Measurements from ENCODE around the gene PAPOLA. TPM values are rescaled to one million over a fixed set of nuclear protein-coding genes. Genes with fewer than 3 reads are reported as not detected.

PAPOLA gene
- total RNA-seq, 3 donors from 2014 or later: 110 to 254 (median 187) TPM

DNA sequence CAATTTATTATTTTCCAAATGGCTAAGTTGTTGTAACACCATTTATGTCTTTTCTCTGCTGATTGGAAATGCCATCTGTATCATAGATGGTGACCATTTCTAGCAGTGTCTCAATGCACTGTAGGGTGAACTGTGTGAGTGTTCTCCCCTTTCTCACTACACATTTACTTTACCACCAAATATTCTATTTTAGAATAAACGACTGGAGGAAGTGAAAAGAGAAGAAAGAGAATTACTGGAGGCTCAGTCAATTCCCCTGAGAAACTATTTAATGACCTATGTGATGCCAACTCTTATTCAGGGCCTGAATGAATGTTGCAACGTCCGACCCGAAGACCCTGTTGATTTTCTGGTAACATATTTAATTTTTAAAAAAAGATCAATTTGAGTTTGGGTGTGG is 15.5 kb upstream of the PAPOLA start:
- no peak for DNase-seq (ENCODE audit: low spot score in 2 of 2)
- H3K27ac ChIP-seq: no peak overlapping the region

DNA sequence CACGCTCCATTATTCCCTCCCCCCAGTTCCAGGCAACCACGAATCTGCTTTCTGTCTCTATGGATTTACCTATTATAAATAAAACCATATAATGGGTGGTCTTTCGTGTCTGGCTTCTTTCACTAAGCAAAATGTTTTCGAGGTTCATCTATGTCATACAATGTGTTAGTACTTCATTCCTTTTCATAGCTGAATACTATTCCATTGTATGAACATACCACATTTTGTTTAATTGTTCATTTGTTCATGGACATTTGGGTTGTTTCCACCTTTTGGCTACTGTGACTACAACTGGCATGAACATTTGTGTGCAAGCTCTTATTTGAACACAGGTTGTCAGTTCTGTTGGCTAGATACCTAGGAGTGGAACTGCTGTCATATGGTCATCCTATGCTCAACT is 12.9 kb upstream of the PAPOLA start:
- Histone ChIP-seq H3K9me3 (no peaks in the 10 kb centered on the region), H3K4me3 (no peak overlapping the region), H3K4me1 (no peaks in the 10 kb centered on the region), H3K27me3 (no peaks in the 10 kb centered on the region), H3K27ac (no peak overlapping the region), H3K36me3 (no peaks in the 10 kb centered on the region)
- no peak for DNase-seq (ENCODE audit: low spot score in 2 of 2)
- intact Hi-C loops (cut with DNase I; ENCODE audit: low total_unique reads): no loop called here
- TF ChIP-seq POLR2A (IDR thresholded peaks at IDR 0.05) (no peak), POLR2AphosphoS5 (IDR thresholded peaks at IDR 0.05) (no peak), CTCF (IDR thresholded peaks at IDR 0.05) (no peak)

More for the DNA sequence above, 15.5 kb upstream of the PAPOLA start:
- H3K9me3 ChIP-seq: no peaks in the 10 kb centered on the region
- intact Hi-C loops (cut with DNase I; ENCODE audit: low total_unique reads): no loop called here
- no peaks in the 10 kb centered on the region for H3K27me3 ChIP-seq
- H3K4me3 ChIP-seq: no peak overlapping the region
- H3K36me3 ChIP-seq: no peaks in the 10 kb centered on the region
- H3K4me1 ChIP-seq: no peaks in the 10 kb centered on the region
- TF ChIP-seq POLR2A (IDR thresholded peaks at IDR 0.05) (no peak), CTCF (IDR thresholded peaks at IDR 0.05) (no peak), POLR2AphosphoS5 (IDR thresholded peaks at IDR 0.05) (no peak)

GRCh38 chr14:96493178-96493577 is 9.0 kb upstream of the PAPOLA start:
- H3K36me3 ChIP-seq: no peaks in the 10 kb centered on the region
- TF ChIP-seq POLR2A (IDR thresholded peaks at IDR 0.05) (no peak), POLR2AphosphoS5 (IDR thresholded peaks at IDR 0.05) (no peak), CTCF (IDR thresholded peaks at IDR 0.05) (no peak)
- intact Hi-C loops (cut with DNase I; ENCODE audit: low total_unique reads): no loop called here
- no peaks in the 10 kb centered on the region for H3K27me3 ChIP-seq
- no peak overlapping the region for H3K27ac ChIP-seq
- no peaks in the 10 kb centered on the region for H3K4me1 ChIP-seq
- DNase-seq (ENCODE audit: low spot score in 2 of 2): no peak
- no peak overlapping the region for H3K4me3 ChIP-seq
- H3K9me3 ChIP-seq: no peaks in the 10 kb centered on the region

DNA sequence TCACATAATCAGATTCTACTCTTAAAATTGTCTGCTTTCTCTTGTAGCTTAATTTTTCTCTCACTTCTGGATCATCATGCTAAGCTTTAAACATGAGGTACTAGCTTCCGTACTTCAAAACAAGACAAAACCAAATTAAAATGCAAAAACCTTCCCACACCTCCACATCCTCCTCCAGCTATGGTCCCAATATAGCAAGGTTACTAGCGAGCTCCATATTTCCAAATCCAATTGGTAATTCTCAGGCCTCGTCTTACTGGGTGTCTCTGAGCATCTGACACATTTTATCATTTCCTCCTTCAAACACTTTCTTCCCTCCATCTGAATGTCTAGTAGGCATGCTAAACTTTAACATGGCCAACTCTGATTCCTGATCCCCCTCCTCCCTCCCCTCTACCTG is 7.9 kb upstream of the PAPOLA start:
- Histone ChIP-seq H3K4me1 (no peaks in the 10 kb centered on the region), H3K27me3 (no peaks in the 10 kb centered on the region), H3K4me3 (no peak overlapping the region), H3K36me3 (no peaks in the 10 kb centered on the region), H3K9me3 (no peaks in the 10 kb centered on the region), H3K27ac (no peak overlapping the region)
- TF ChIP-seq POLR2AphosphoS5 (IDR thresholded peaks at IDR 0.05): no peak
- no peak for TF ChIP-seq POLR2A (IDR thresholded peaks at IDR 0.05)
- no peak for TF ChIP-seq CTCF (IDR thresholded peaks at IDR 0.05)
- intact Hi-C loops (cut with DNase I; ENCODE audit: low total_unique reads): no loop called here
- DNase-seq (ENCODE audit: low spot score in 2 of 2): no peak

DNA sequence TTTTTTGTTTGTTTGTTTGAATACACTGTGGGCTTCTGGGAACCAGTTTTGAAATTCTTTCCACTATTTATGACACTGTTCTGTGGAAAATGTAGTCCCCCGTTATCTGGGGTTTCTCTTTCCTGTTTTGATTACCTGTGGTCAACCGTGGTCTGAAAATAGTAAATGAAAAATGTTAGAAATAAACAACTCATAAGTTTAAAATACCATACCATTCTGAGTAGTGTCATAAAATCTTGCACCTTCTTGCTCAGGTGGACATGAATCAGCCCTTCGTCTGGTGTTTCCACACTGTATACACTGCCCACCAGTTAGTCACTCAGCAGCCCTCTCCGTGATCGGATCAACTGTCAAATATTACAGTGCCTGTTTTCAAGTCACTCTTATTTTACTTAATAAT is 5.1 kb upstream of the PAPOLA start:
- TF ChIP-seq POLR2AphosphoS5 (IDR thresholded peaks at IDR 0.05) (no peak), POLR2A (IDR thresholded peaks at IDR 0.05) (no peak), CTCF (IDR thresholded peaks at IDR 0.05) (no peak)
- intact Hi-C loops (cut with DNase I; ENCODE audit: low total_unique reads): no loop called here
- Histone ChIP-seq H3K4me1 (no peaks in the 10 kb centered on the region), H3K27me3 (no peaks in the 10 kb centered on the region), H3K36me3 (no peaks in the 10 kb centered on the region), H3K27ac (no peak overlapping the region), H3K4me3 (no peak overlapping the region), H3K9me3 (no peaks in the 10 kb centered on the region)
- DNase-seq (ENCODE audit: low spot score in 2 of 2): no peak

All from breast epithelium (tissue), 4 donors.